ENCODE results near the gene RNF213. TPM values are rescaled to one million over a fixed set of nuclear protein-coding genes. Genes with fewer than 3 reads are reported as not detected.

The RNF213 gene
- total RNA-seq, 1 donor from 2014 or later = 228 TPM

GRCh38 chr17:80345841-80346497, 85.3 kb downstream of the RNF213 start:
- CTCF ChIA-PET = interaction anchor here (0.7 kb wide), 1 partner anchor 158 kb away, joined by 3 read pairs; no protein-coding TSS in a partner anchor
- peaks cover 93% of the 10 kb centered on the region for H3K36me3 Mint-ChIP-seq (ENCODE audit: low read depth)
- intact Hi-C loops (cut with micrococcal nuclease) = no loop called here
- POLR2A ChIA-PET = no interaction called here
- no peak for DNase-seq
- TF ChIP-seq CTCF (IDR thresholded peaks at IDR 0.05) = no peak
- no peaks in the 10 kb centered on the region for H3K9me3 Mint-ChIP-seq
- no peak overlapping the region for H3K4me3 Mint-ChIP-seq
- H3K4me1 Mint-ChIP-seq = no peaks in the 10 kb centered on the region
- ATAC-seq (ENCODE audit: low read depth) = no peak
- H3K27ac Mint-ChIP-seq = no peak overlapping the region
- H3K27me3 Mint-ChIP-seq = no peaks in the 10 kb centered on the region

- no peaks in the 10 kb centered on the region for H3K27me3 Mint-ChIP-seq
- H3K27ac Mint-ChIP-seq = no peak overlapping the region
- CTCF ChIA-PET = interaction anchor here (0.7 kb wide), 1 partner anchor 159 kb away, joined by 3 read pairs; no protein-coding TSS in a partner anchor
- TF ChIP-seq CTCF (IDR thresholded peaks at IDR 0.05) = no peak
- H3K4me3 Mint-ChIP-seq = no peak overlapping the region
- H3K36me3 Mint-ChIP-seq (ENCODE audit: low read depth) = peaks cover 93% of the 10 kb centered on the region
- DNase-seq (no peak), ATAC-seq (ENCODE audit: low read depth) (no peak)
- H3K9me3 Mint-ChIP-seq = no peaks in the 10 kb centered on the region
- POLR2A ChIA-PET = no interaction called here
- no peaks in the 10 kb centered on the region for H3K4me1 Mint-ChIP-seq
- intact Hi-C loops (cut with micrococcal nuclease) = no loop called here
Observed at GRCh38 chr17:80346498-80347275, 86.0 kb downstream of the RNF213 start.

GRCh38 chr17:80347536-80347935, 86.9 kb downstream of the RNF213 start:
- no peak for DNase-seq
- Mint-ChIP-seq H3K9me3 (no peaks in the 10 kb centered on the region), H3K27me3 (no peaks in the 10 kb centered on the region), H3K4me1 (no peaks in the 10 kb centered on the region), H3K27ac (no peak overlapping the region), H3K4me3 (no peak overlapping the region), H3K36me3 (ENCODE audit: low read depth) (peaks cover 97% of the 10 kb centered on the region)
- ChIA-PET POLR2A (no interaction called here), CTCF (no interaction called here)
- no peak for TF ChIP-seq CTCF (IDR thresholded peaks at IDR 0.05)
- no peak for ATAC-seq (ENCODE audit: low read depth)
- intact Hi-C loops (cut with micrococcal nuclease) = no loop called here

- no peak overlapping the region for H3K27ac Mint-ChIP-seq
- ATAC-seq (ENCODE audit: low read depth) = no peak
- no peak overlapping the region for H3K4me3 Mint-ChIP-seq
- POLR2A ChIA-PET = no interaction called here
- peaks cover 98% of the 10 kb centered on the region for H3K36me3 Mint-ChIP-seq (ENCODE audit: low read depth)
- H3K27me3 Mint-ChIP-seq = no peaks in the 10 kb centered on the region
- H3K9me3 Mint-ChIP-seq = no peaks in the 10 kb centered on the region
- CTCF ChIA-PET = no interaction called here
- no peak for TF ChIP-seq CTCF (IDR thresholded peaks at IDR 0.05)
- DNase-seq = no peak
- H3K4me1 Mint-ChIP-seq = no peaks in the 10 kb centered on the region
- intact Hi-C loops (cut with micrococcal nuclease) = no loop called here
Observed at GRCh38 chr17:80347948-80348351, 87.3 kb downstream of the RNF213 start.

GRCh38 chr17:80348551-80349150, 88.0 kb downstream of the RNF213 start:
- ATAC-seq (ENCODE audit: low read depth) = no peak
- H3K4me3 Mint-ChIP-seq = no peak overlapping the region
- no peak overlapping the region for H3K27ac Mint-ChIP-seq
- POLR2A ChIA-PET = no interaction called here
- no peaks in the 10 kb centered on the region for H3K4me1 Mint-ChIP-seq
- intact Hi-C loops (cut with micrococcal nuclease) = no loop called here
- H3K9me3 Mint-ChIP-seq = no peaks in the 10 kb centered on the region
- peaks cover 98% of the 10 kb centered on the region for H3K36me3 Mint-ChIP-seq (ENCODE audit: low read depth)
- H3K27me3 Mint-ChIP-seq = no peaks in the 10 kb centered on the region
- TF ChIP-seq CTCF (IDR thresholded peaks at IDR 0.05) = no peak
- CTCF ChIA-PET = no interaction called here
- no peak for DNase-seq

All from activated B cell treated with CpG ODN at 0.5 μM for 24 hours (primary cell).